IPS-18c (cell line): ENCODE data around the gene TMEM183A.
"Not testable (repeated sequence)": the region's sequence is repeated elsewhere in the genome, so short reads cannot be mapped to it uniquely, and the experiment has no call there.

ENCODE experiments used
- H3K4me3 ChIP-seq: 2 replicates; pipeline ENCODE4 v1.7.0; 2013; ENCODE audit warnings: low read depth, mild to moderate bottlenecking, low read length, moderate library complexity; ENCODE audit not compliant: insufficient read depth
- H3K9me3 ChIP-seq: one replicate; pipeline ENCODE4 v1.6.1; 2013; ENCODE audit warnings: mild to moderate bottlenecking, low read length, moderate library complexity; ENCODE audit not compliant: control insufficient read depth, insufficient read depth

Gene TMEM183A

DNA sequence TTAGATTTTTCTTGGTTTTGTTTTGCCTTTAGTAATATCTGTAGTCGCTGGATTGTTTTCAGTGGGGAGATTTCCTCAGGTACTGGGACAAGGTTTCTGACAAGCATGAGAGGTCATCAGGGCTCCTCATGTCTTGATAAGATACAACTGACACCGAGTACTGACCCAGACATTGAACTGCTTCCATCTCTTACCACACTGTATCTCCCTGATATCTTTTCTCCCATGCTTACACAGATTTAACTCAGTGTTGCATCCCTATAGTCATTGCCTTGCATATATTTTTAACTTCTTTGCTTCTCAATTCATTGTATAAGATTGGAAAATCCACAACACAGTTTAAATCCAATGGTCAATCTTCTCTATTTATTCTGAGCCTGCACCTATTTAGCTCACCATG is 27.7 kb upstream of the TMEM183A start:
- Histone ChIP-seq H3K4me3 (no peak overlapping the region), H3K9me3 (no peaks in the 10 kb centered on the region)

DNA sequence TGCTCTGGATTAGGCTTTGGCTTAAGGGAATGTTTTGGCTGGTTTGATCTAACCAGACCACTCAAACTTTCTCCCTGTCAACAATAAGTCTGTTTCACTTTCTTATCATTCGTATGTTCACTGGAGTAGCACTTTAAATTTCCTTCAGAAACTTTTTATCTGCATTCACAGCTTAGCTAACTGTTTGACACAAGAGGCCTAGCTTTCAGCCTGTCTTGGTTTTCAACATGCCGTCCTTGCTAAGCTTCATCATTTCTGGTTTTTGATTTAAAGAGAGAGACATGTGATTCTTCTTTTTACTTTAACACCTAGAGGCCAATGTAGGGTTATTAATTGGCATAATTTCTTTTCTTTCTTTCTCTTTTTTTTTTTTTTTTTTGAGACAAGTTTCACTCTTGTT is 25.2 kb upstream of the TMEM183A start:
- no peak overlapping the region for H3K4me3 ChIP-seq
- H3K9me3 ChIP-seq = no peaks in the 10 kb centered on the region

DNA sequence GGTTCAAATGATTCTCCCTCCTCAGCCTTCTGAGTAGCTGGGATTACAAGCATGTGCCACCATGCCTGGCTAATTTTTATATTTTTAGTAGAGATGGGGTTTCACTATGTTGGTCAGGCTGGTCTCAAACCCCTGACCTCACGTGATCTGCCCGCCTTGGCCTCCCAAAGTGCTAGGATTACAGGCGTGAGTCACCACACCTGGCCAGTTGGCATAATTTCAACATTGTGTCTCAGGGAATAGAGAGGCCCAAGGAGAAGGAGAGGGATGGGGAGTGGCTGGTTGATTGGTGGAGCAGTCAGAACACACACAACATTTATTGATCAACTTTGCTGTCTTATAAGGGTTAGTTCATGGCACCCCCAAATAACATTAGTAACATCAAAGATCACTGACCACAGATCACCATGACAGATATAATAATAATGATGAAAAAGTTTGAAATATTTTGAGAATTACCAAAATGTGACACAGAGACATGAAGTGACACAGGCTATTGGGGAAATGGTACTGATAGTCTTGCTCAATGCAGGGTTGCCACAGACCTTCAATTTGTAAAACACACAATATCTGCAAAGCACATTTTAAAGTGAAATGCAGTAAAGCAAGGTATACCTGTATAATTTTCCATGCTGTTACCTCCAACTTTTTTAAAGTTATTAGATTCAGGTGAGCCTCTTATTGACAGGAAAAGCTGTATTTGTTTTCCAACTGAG is 24.3 kb upstream of the TMEM183A start:
- Histone ChIP-seq H3K9me3 (no peaks in the 10 kb centered on the region), H3K4me3 (no peak overlapping the region)

DNA sequence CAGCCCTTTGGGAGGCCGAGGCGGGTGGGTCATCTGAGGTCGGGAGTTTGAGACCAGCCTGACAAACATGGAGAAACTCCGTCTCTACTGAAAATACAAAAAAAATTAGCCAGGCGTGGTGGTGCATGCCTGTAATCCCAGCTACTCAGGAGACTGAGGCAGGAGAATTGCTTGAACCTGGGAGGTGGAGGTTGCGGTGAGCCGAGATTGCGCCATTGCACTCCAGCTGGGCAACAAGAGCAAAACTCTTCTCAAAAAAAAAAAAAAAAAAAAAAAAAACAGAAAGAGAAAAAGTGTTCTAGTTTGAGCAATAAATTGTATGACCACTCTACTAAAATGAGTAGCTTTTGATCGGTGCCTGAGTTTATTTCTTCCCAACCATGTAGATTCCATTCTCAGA is 21.1 kb upstream of the TMEM183A start:
- H3K9me3 ChIP-seq, H3K4me3 ChIP-seq: not testable (repeated sequence)

DNA sequence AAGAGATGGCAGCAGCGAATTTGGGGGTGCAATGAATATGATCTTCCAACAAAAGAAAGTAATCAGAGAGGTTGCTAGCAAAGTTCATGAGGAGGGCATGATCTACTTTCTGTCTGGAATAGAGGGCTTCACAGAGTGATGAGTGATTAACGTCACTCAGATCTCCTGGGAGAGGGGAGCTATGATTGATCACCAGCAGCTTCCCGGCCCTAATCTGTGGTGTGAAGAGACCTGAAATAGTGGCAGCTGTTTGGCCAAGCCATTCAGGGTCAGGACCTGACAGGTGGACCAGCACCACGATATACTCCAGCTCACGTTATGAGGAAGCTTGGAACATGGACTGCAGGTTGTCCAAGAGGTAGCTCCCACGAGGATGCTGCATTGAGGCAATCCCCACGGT is 19.9 kb upstream of the TMEM183A start:
- Histone ChIP-seq H3K4me3 (no peak overlapping the region), H3K9me3 (no peaks in the 10 kb centered on the region)

DNA sequence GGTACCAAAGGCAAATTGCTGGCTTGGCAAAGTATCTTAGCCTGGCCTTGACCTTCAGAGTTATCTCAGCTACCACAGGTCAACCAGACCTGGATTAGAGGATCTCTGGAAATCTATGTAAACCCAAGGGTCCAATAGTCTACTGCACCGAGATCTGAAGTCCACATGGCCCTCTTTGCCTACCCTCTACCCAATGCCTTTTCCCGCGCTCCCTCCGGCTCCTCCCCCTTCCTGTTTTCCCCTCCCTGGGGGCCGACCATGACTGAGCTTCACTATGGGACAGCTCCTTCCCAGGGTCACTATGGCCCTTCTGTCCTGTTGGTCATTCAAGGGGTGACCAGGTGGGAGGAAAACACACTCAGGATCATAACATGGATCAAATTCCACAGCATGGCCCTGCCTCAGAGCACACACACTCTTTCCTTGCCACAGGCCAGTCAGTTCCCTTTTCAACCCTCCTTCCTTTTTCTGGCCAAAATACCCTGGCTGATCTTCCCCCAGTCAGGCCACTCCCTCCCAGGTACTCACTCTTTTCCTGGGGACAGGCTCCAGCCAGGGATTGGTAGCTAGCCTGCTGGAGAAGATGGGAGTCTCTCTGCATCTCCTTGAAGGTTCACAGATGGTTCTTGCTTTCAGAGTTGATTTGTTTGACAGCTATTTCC is 19.1 kb upstream of the TMEM183A start:
- H3K4me3 ChIP-seq = no peak overlapping the region
- H3K9me3 ChIP-seq = no peaks in the 10 kb centered on the region

DNA sequence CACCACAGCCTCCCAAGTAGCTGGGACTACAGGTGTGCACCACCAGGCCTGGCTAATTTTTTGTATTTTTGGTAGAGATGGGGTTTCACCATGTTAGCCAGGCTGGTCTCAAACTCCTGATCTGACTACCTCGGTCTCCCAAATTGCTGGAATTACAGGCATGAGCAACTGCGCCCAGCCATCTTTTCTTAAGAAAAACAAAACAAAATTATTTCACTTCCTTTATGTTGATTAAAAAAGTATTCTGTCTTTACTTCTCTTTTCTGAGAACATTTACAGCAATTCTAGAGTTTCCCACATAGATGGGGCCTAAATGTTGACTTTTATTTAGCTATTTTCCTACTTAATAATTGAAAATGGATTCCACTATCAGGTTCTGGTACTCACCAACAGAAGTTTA is 17.3 kb upstream of the TMEM183A start:
- Histone ChIP-seq H3K4me3 (no peak overlapping the region), H3K9me3 (no peaks in the 10 kb centered on the region)

DNA sequence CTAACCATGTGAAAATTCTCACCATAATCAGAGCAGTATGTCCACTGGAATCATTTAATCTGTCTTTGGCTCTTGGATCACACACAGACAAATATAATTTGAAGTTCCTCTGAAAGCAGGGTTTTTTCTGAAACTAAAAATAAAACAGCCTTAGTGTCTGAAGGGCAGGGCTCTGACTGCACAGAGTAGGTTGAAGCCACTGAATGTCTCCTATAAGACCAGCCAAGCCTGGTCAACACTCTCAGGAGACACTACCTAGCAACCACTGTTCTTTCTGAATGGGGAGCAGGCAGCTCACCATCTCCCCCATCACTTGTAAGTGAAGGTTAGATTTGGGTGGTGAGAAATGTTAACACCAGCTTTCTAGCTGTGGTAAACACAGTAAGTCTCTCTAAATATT is 16.1 kb upstream of the TMEM183A start:
- no peaks in the 10 kb centered on the region for H3K9me3 ChIP-seq
- no peak overlapping the region for H3K4me3 ChIP-seq

DNA sequence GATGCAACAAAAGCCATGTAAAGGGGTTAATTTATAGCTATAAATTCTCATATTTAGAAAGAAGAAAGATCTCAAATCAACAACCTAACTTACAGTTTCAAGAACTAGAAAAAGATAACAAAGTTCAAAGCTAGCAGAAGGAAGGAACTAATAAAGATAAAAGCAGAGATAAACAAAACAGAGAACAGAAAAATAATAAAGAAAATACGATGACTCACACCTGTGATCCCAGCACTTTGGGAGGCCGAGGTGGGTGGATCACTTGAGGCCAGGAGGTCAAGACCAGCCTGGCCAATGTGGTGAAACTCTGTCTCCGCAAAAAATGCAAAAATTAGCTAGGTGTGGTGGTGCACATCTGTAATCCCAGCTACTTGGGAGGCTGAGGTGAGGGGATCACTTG is 12.4 kb upstream of the TMEM183A start:
- H3K9me3 ChIP-seq = no peaks in the 10 kb centered on the region
- H3K4me3 ChIP-seq = no peak overlapping the region

DNA sequence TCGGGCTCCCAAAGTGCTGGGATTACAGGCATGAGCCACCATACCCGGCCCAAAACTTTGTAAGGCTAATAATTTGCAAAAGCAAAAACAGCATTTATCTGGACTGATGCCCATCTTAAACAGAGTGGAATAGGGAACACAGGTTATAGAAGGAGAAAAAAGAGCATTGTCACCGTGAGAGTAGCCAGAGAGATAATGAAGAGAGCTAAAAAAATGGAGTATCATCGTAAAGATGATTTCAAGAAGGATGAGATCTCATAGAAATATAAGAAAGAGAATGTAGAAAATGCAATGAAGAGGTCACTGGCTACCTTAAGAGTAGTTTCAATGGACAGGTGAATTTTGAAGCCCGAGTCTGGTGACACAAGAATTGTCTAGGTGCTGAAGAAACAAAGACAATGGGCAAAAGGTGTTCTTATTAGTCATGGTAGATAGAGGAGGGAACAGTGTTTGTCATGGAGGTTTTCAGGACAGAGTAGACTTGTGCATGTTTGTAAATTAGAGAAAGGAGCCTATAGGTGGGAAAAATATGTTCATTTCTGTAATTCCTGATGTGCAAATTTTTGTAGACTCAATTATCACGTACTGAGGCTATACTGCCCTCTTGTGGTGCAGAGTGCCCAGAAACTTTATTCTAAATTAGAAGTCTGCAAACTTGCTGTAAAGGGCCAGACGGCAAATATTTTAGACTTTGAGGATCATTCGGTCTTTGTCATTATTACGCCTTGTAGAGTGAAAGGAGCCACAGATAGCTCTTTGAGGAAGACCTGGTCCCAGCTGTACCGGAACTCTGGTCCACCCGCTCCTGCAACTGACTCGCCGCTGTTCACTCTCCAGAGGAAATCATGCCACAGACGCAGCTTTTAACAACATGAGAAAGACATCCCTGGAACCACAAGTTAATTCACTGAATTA is 8.1 kb upstream of the TMEM183A start:
- no peak overlapping the region for H3K4me3 ChIP-seq
- no peaks in the 10 kb centered on the region for H3K9me3 ChIP-seq

DNA sequence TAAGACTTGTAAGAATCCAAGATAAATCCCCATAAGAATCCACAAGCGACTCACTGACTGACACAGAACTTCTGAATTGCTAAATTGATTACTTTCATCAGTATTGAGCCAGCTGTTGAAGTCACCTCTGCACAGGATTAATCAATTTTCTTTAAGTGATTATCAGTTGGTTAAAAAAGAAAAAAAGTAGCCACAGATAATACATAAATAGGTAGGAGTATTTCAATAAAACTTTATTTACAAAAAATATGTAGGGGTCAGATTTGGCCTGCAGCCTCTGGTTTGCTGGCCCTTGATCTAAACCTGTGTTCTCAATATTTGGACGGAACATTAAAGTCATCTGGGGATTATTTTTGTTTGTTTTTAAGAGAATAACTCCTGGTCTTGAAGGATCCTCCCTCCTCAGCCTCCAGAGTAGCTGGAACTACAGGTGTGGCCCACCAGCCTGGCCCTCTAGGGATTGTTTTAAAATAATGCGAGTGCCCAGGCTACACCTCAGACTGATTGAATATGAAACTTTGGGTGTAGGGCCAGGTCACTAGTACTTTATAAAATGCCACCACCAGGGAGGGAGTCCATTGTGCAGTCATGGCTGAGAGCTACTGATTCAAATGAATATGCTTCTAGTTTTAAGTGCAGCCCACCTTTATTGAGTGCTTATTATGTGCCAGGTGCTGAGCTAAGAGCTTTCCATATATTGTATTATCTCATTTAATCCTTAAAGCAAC is 6.8 kb upstream of the TMEM183A start:
- H3K4me3 ChIP-seq = no peak overlapping the region
- no peaks in the 10 kb centered on the region for H3K9me3 ChIP-seq

DNA sequence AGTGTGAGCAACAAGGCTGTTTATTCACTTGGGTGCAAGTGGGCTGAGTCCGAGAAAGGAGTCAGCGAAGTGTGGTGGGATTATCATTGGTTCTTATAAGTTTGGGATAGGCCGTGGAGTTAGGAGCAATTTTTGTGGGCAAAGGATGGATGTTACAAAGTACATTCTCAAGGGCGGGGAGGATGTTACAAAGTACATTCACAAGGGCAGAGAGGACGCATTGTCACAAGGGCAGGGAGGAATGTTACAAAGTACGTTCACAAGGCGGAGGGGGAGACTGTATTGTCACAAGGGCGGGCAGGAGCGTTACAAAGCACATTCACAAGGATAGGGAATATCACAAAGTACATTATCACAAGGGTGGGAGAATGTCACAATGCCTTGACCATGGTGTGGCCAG is 5.2 kb upstream of the TMEM183A start:
- H3K4me3 ChIP-seq = no peak overlapping the region
- no peaks in the 10 kb centered on the region for H3K9me3 ChIP-seq

DNA sequence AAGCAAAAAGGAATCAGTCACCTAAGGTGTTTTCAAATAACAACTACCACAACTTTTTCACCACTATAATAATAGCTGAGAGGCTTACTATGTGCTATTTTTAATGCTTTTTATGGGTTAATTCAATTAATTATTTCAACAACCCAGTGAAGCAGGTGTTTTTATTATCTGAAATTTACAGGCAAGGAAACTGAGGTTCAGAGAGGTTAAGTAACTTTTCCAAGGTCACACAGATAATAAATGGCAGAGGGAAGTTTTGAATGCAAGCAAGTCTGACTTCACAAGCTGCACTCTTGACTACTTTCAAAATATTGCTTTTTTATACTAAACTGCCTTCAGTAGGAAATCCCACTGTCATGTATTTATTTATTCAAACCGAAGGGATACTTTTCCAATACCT is 4.2 kb upstream of the TMEM183A start:
- Histone ChIP-seq H3K9me3 (no peaks in the 10 kb centered on the region), H3K4me3 (no peak overlapping the region)

DNA sequence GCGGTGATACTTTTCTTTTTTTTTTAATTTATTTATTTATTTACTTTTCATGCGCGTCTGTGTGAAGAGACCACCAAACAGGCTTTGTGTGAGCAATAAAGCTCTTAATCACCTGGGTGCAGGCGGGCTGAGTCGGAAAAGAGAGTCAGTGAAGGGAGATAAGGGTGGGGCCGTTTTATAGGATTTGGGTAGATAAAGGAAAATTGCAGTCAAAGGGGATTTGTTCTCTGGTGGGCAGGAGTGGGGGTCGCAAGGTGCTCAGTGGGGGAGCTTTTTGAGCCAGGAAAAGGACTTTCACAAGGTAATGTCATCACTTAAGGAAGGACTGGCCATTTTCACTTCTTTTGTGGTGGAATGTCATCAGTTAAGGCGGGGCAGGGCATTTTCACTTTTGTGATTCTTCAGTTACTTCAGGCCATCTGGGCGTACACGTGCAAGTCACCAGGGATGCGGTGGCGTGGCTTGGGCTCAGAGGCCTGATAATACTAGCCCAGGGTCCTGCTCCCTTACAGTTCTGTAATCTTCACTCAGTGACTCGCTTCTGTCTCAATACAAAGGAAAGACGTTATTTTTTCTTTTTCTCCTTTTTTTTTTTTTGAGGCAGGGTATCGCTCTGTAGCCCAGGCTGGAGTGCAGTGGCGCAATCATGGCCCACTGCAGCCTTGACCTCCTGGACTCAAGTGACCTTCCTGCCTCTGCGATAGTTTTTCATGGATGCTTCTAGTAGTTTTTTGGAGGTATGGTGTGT is 1.6 kb upstream of the TMEM183A start:
- H3K9me3 ChIP-seq, H3K4me3 ChIP-seq: not testable (repeated sequence)

DNA sequence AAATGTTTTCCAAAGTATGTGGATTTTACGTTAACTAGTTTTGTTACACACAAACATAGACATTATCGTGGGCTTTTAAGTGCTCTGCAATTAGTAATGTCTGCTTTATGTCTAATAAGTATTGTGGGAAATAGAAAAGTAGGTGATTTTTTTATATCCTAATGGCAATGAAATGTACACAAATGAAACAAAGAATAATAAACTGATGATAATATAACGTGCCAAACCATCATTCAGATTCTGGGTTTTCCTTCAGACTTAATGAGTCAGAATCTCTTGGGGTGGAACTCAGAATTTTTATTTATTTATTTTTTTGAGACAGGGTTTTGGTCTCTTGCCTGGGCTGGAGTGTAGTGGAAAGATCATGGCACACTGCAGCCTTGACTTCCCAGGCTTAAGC is 2.0 kb downstream of the TMEM183A start:
- no peaks in the 10 kb centered on the region for H3K9me3 ChIP-seq
- no peak overlapping the region for H3K4me3 ChIP-seq

DNA sequence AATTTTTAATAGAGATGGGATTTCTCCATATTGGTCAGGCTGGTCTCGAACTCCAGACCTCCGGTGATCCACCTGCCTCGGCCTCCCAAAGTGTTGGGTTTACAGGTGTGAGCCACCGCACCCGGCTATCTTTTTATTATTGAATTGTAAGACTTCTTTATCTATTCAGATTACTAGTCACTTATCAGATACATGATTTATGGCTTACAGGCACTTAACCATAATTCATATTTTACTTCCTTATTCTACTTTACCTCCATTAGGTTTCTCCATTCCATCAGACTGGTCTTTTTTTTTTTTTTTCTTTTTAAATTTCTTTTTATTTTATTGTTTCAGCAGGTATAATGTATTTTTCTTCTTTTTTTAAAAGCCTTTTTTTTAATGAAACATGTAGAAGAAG is 4.4 kb downstream of the TMEM183A start:
- Histone ChIP-seq H3K9me3 (no peaks in the 10 kb centered on the region), H3K4me3 (no peak overlapping the region)

DNA sequence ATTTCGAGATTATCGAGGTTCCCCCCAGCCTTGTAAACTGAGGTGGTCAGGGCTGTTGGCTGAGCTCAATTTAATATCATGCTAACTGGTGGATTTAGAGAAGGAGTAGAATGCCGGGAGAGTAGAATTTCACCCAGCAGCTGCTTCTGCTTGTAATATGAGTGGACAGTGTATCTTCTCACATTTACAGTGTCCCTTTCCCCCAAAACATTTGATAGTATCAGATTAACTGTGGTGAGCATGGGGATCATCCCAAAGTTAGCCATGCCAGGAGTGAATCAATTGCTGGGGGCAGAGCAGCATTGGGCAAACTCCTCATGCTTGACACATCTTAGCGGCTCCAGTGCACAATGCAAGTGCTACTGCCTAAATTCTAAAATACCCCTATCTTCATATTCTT is 9.9 kb downstream of the TMEM183A start:
- Histone ChIP-seq H3K4me3 (no peak overlapping the region), H3K9me3 (no peaks in the 10 kb centered on the region)
